ENCODE data around the gene TNPO1. TPM values are rescaled to one million over a fixed set of nuclear protein-coding genes. Genes with fewer than 3 reads are reported as not detected.
"Not testable (repeated sequence)": the region's sequence is repeated elsewhere in the genome, so short reads cannot be mapped to it uniquely, and the experiment has no call there.

The TNPO1 gene
- total and polyA plus RNA-seq, 2 experiments from 2014 or later = 40.4 to 195 TPM

DNA sequence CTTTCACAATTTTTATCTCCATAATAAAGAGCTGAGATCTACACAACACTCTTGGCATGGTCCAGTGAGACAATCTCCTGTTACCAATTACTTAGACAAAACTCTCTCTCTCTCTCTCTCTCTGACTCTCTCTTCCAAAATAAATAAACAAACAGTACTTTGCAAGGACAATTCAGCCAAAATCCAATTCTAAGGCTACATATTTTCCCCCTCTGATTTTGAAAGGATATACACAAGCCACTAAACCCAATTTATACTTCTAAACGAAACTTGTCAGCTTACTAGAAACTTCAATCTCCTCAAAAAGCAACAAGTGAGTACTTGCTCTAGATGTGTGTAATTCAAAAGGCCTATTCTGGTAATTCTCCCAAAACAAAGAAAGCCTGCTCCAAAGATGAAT lies 26.3 kb upstream of the TNPO1 start:
- no peaks in the 10 kb centered on the region for H3K27me3 ChIP-seq
- H3K4me1 ChIP-seq (ENCODE audit: low read depth) = no peaks in the 10 kb centered on the region
- no peak overlapping the region for H3K4me3 ChIP-seq
- TF ChIP-seq, protein P1, sequence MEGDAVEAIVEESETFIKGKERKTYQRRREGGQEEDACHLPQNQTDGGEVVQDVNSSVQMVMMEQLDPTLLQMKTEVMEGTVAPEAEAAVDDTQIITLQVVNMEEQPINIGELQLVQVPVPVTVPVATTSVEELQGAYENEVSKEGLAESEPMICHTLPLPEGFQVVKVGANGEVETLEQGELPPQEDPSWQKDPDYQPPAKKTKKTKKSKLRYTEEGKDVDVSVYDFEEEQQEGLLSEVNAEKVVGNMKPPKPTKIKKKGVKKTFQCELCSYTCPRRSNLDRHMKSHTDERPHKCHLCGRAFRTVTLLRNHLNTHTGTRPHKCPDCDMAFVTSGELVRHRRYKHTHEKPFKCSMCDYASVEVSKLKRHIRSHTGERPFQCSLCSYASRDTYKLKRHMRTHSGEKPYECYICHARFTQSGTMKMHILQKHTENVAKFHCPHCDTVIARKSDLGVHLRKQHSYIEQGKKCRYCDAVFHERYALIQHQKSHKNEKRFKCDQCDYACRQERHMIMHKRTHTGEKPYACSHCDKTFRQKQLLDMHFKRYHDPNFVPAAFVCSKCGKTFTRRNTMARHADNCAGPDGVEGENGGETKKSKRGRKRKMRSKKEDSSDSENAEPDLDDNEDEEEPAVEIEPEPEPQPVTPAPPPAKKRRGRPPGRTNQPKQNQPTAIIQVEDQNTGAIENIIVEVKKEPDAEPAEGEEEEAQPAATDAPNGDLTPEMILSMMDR (IDR thresholded peaks at IDR 0.05; ENCODE audit: low read depth, low read length) = no peak
- no peak overlapping the region for H3K27ac ChIP-seq
- no peaks in the 10 kb centered on the region for H3K36me3 ChIP-seq
- DNase-seq (ENCODE audit: low read depth in 1 of 2, low spot score in 1 of 2) = no peak
- no peaks in the 10 kb centered on the region for H3K9me3 ChIP-seq (ENCODE audit: low read depth)

DNA sequence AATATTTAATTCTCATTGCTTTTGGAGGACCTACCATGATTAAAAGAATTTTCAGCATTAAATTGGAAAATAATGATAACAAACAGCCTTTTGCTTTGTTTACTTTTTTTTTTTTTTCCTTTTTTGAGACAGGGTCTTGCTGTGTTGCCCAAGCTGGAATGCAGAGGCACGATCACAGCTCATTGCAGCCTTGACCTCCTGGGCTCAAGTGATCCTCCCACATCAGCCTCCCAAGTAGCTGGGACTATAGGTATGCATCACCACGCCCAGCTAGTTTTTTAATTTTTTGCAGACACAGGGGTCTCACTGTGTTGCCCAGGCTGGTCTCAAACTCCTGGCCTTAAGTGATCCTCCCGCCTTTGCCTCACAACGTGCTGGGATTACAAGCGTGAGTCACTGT lies 23.8 kb upstream of the TNPO1 start:
- H3K4me3 ChIP-seq, H3K27ac ChIP-seq, H3K36me3 ChIP-seq: not testable (repeated sequence)

DNA sequence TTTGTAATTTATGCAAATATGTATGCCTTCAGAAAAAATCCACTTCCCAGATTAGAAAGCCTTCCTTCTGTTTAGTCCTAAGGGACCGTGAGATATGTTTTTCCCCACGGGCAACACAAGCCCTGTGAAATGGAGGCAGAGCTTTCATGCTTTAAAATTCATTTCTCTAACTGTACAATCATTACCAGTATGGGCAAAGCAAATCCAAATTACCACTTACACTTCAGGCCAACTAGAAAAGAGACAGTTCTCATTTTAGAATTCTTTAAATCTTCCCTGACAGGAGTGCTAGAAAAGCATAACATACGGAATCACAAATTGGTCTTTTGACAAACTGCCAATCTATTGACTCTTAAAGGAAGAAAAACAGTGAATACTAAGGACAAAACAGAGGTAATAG lies 20.5 kb upstream of the TNPO1 start:
- H3K27ac ChIP-seq = no peak overlapping the region
- H3K27me3 ChIP-seq = no peaks in the 10 kb centered on the region
- H3K4me3 ChIP-seq = no peak overlapping the region
- TF ChIP-seq, protein P1 (IDR thresholded peaks at IDR 0.05; ENCODE audit: low read depth, low read length) = no peak
- no peaks in the 10 kb centered on the region for H3K4me1 ChIP-seq (ENCODE audit: low read depth)
- H3K36me3 ChIP-seq = no peaks in the 10 kb centered on the region
- no peak for DNase-seq (ENCODE audit: low read depth in 1 of 2, low spot score in 1 of 2)
- H3K9me3 ChIP-seq (ENCODE audit: low read depth) = no peaks in the 10 kb centered on the region

More for the DNA sequence above, 23.8 kb upstream of the TNPO1 start:
- H3K4me1 ChIP-seq (ENCODE audit: low read depth); H3K9me3 ChIP-seq (ENCODE audit: low read depth); H3K27me3 ChIP-seq; DNase-seq (ENCODE audit: low read depth in 1 of 2, low spot score in 1 of 2): not testable (repeated sequence)

DNA sequence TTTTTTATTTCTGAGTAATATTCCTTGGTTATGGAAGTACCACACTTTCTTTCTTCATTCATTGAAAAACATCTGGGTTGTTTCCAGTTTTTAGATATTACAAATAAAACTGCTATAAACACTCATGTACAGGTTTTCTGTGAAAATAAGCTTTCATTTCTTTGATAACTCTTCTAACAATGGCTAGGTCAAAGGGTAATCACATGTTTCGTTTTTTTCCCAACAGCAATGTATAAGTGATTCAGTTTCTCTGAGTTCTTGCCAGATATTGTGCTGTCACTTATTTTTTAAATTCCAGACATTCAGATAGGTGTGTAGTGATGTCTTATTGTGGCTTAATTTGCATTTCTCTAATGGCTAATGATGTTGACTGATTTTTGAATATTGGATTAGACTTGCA lies 16.7 kb upstream of the TNPO1 start:
- H3K27ac ChIP-seq = no peak overlapping the region
- TF ChIP-seq, protein P1 (IDR thresholded peaks at IDR 0.05; ENCODE audit: low read depth, low read length) = no peak
- no peak for DNase-seq (ENCODE audit: low read depth in 1 of 2, low spot score in 1 of 2)
- no peaks in the 10 kb centered on the region for H3K4me1 ChIP-seq (ENCODE audit: low read depth)
- no peak overlapping the region for H3K4me3 ChIP-seq
- H3K36me3 ChIP-seq = no peaks in the 10 kb centered on the region
- no peaks in the 10 kb centered on the region for H3K27me3 ChIP-seq
- H3K9me3 ChIP-seq (ENCODE audit: low read depth) = no peaks in the 10 kb centered on the region

DNA sequence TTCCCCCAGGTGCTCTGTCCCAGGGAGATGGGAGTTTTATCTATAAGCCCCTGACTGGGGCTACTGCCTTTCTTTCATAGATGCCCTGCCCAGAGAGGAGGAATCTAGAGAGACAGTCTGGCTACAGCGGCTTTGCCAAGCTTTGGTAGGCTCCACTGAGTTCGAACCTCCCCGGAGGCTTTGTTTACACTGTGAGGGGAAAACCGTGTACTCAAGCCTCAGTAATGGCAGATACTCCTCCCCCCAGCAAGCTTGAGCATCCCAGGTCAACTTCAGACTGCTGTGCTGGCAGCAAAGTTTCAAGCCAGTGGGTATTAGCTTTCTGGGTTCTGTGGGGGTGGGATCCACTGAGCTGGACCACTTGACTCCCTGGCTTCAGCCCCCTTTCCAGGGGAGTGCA lies 7.8 kb upstream of the TNPO1 start:
- not testable (repeated sequence) for DNase-seq (ENCODE audit: low read depth in 1 of 2, low spot score in 1 of 2); H3K9me3 ChIP-seq (ENCODE audit: low read depth); H3K4me3 ChIP-seq; H3K27me3 ChIP-seq; H3K27ac ChIP-seq; H3K36me3 ChIP-seq; H3K4me1 ChIP-seq (ENCODE audit: low read depth)

DNA sequence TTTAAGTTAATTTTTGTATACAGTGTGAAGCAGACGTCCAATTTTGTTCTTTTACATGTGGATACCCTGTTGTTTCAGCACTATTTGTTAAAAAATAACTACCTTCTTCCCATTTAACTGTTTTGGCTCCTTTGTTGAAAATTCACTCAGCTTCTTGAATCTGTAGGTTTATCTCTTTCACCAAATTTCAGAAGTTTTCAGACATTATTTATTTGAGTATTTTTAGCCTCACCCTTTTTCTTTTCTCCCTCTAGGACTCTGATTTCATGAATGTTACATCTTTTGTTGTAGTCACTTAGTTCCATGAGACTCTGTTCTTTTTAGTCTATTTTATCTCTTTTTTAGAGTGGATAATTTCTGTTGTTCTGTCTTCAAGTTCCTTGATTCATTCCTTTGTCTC lies 4.6 kb upstream of the TNPO1 start:
- no peak for DNase-seq (ENCODE audit: low read depth in 1 of 2, low spot score in 1 of 2)
- no peak overlapping the region for H3K27ac ChIP-seq
- no peaks in the 10 kb centered on the region for H3K9me3 ChIP-seq (ENCODE audit: low read depth)
- peaks cover 11% of the 10 kb centered on the region for H3K4me1 ChIP-seq (ENCODE audit: low read depth)
- H3K4me3 ChIP-seq = no peak overlapping the region
- TF ChIP-seq, protein P1 (IDR thresholded peaks at IDR 0.05; ENCODE audit: low read depth, low read length) = no peak
- no peaks in the 10 kb centered on the region for H3K27me3 ChIP-seq
- H3K36me3 ChIP-seq = no peaks in the 10 kb centered on the region

DNA sequence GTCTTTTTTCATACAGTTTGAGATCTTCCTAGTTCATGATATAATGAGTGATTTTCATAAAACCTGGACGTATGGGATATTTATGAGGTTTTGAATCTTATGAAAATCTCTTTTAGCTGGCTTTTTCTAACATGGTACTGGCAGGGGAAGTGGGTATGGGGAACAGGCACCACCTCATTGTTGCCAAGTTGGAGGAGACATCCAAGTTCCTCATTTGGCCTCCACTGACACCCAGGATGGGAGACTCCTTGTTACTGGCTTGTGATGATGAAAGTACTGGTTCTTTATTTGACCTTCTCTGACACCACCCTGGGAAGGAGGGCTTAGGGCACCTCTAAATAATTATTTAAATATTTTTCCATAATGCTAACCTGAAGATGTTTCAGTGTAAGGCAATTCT lies 4.0 kb upstream of the TNPO1 start:
- TF ChIP-seq, protein P1 (IDR thresholded peaks at IDR 0.05; ENCODE audit: low read depth, low read length) = no peak
- H3K27me3 ChIP-seq = no peaks in the 10 kb centered on the region

More for the DNA sequence above, 4.0 kb upstream of the TNPO1 start:
- H3K4me3 ChIP-seq = no peak overlapping the region
- H3K27ac ChIP-seq = no peak overlapping the region
- no peaks in the 10 kb centered on the region for H3K36me3 ChIP-seq
- H3K4me1 ChIP-seq (ENCODE audit: low read depth) = peaks cover 11% of the 10 kb centered on the region
- DNase-seq (ENCODE audit: low read depth in 1 of 2, low spot score in 1 of 2) = no peak
- no peaks in the 10 kb centered on the region for H3K9me3 ChIP-seq (ENCODE audit: low read depth)
